Measurements from ENCODE around the gene TNFRSF18.

TNFRSF18 gene

GRCh38 chr1:1173793-1174415 lies 32.5 kb downstream of the TNFRSF18 start, which contains the start of gene TTLL10:
Gene TTLL10, plus strand, starts transcription at chr1:1173880. Its CDS starts 5,336 bp downstream, at chr1:1179216.
- DNase-seq, result no peak

- DNase-seq, result no peak
Measured at GRCh38 chr1:1173061-1173792, 33.2 kb downstream of the TNFRSF18 start.

GRCh38 chr1:1171546-1172340 lies 34.6 kb downstream of the TNFRSF18 start:
- DNase-seq, result no peak

GRCh38 chr1:1171161-1171545 lies 35.2 kb downstream of the TNFRSF18 start:
- no peak for DNase-seq

- DNase-seq, result no peak
Measured at GRCh38 chr1:1170215-1171091, 35.9 kb downstream of the TNFRSF18 start.

GRCh38 chr1:1169429-1170214 lies 36.8 kb downstream of the TNFRSF18 start:
- no peak for DNase-seq

- DNase-seq, result no peak
Measured at GRCh38 chr1:1168451-1169411, 37.7 kb downstream of the TNFRSF18 start.

GRCh38 chr1:1167841-1168450 lies 38.4 kb downstream of the TNFRSF18 start:
- DNase-seq, result no peak

GRCh38 chr1:1167398-1167821 lies 39.0 kb downstream of the TNFRSF18 start:
- DNase-seq, result no peak

GRCh38 chr1:1166642-1167397 lies 39.6 kb downstream of the TNFRSF18 start:
- DNase-seq, result no peak

GRCh38 chr1:1165900-1166421 lies 40.4 kb downstream of the TNFRSF18 start:
- no peak for DNase-seq

GRCh38 chr1:1165485-1165884 lies 40.9 kb downstream of the TNFRSF18 start:
- no peak for DNase-seq

- DNase-seq, result no peak
Measured at GRCh38 chr1:1164701-1165451, 41.5 kb downstream of the TNFRSF18 start.

GRCh38 chr1:1164361-1164700 lies 42.1 kb downstream of the TNFRSF18 start:
- DNase-seq, result no peak

- no peak for DNase-seq
Measured at GRCh38 chr1:1163538-1164070, 42.8 kb downstream of the TNFRSF18 start.

GRCh38 chr1:1162597-1163537 lies 43.5 kb downstream of the TNFRSF18 start:
- no peak for DNase-seq

GRCh38 chr1:1161683-1162079 lies 44.7 kb downstream of the TNFRSF18 start:
- DNase-seq, result no peak

All from NCI-H524 (cell line).